ENCODE measurements around the gene PALD1.

- TF ChIP-seq SP1 (IDR thresholded peaks at IDR 0.05) (no peak), FOXA1 (IDR thresholded peaks at IDR 0.05) (no peak)
Measured at GRCh38 chr10:70528314-70528713, 49.7 kb downstream of the PALD1 start.

Measured in HEK293T (cell line).